Stimulated activated CD4-positive, alpha-beta T cell treated with anti-CD3 and anti-CD28 coated beads, Interleukin-4, amount 100 ng/mL, for 4 hours (primary cell): ENCODE data around the gene DSG4.

Experiments used
- DNase-seq, 2 experiments: peaks; one replicate each; pipeline ENCODE4 v3.0.0-alpha.2; 2020

The DSG4 gene

GRCh38 chr18:31451625-31452024, 75.0 kb downstream of the DSG4 start:
- no peak for DNase-seq

GRCh38 chr18:31454066-31454708, 77.6 kb downstream of the DSG4 start:
- no peak for DNase-seq
